RKO (cell line): ENCODE results near the gene IFRD2.
A peak's percentile ranks its signal among the peaks of the same experiment; 100 is the strongest.
"Not testable (repeated sequence)": the region's sequence is repeated elsewhere in the genome, so short reads cannot be mapped to it uniquely, and the experiment has no call there.

Experiments used
- DNase-seq: peaks from one replicate; pipeline ENCODE4 v3.0.0-alpha.2; 2016; ENCODE audit warnings: low spot score

IFRD2 gene

GRCh38 chr3:50324351-50325112 is 32.3 kb upstream of the IFRD2 start:
- peak; percentile 73 for DNase-seq

- DNase-seq, result no peak
These were observed 31.5 kb upstream of the IFRD2 start for GRCh38 chr3:50323614-50324199.

DNA sequence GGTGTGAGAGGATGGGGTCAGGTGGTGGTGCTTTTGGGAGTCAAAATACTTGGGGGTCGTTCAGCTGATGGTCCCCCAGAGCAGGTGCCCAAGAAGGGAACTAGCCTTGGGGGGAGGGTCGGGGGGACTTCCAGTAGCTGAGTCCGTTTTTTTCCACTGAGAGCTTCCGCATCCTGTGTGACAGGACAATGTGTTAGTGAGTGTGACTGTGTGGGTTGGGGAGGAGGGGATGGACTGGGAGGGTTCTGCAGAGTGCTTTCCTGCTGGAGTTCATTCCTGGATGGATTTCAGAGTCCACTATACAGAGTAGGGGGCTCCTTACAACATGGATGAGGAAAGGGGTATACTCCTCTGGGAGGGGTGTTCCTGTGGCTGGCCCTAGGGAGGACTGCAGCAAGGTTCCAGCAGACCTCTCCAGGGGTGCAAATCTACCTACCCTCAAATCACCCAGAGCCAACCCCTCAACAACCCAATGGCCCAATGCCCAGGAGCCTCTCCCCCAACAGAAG is 30.9 kb upstream of the IFRD2 start:
- no peak for DNase-seq

DNA sequence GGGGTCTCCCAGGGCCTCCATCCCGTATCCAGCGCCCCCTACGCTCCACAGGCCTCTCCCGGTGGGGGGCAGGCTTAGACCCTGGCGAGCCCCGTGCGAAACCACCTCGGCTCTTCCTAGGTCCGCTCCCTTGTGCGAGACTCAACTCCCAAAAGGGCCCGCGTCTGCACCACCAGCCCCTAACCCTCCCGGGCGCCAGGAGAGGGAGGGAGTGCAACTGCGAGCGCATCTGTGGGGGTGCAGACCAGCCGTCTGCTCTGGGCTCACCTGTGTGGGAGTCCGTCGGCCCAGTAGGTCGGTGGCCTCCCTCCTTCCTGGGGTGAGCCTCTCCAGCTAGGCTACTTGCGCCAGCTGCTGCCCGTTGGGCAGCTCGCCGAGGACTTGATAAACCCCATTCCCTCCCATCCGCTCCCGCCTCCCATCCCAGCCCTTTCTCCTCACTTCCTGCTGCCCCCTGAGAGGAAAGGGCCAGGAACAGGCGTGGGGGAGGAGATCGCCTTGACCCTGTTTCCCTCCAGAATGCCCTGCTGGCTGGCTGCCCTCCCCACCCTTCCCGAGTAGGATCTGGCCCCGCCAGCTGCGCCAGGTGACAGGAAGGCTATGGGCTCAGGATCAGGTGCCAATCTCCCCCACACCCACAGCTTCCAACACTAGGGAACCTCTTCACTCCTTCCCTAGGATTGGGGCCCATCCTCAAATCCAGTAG is 30.3 kb upstream of the IFRD2 start, which contains the start of gene HYAL2:
Gene HYAL2 (minus strand): TSS at position 360 of the 706 bp plus-strand sequence. CDS start 2,256 bp downstream, outside the sequence.
- DNase-seq, result no peak

GRCh38 chr3:50322115-50322385 is 29.8 kb upstream of the IFRD2 start:
- DNase-seq, result no peak

GRCh38 chr3:50321336-50322114 is 29.3 kb upstream of the IFRD2 start:
- peak; percentile 91 for DNase-seq

DNA sequence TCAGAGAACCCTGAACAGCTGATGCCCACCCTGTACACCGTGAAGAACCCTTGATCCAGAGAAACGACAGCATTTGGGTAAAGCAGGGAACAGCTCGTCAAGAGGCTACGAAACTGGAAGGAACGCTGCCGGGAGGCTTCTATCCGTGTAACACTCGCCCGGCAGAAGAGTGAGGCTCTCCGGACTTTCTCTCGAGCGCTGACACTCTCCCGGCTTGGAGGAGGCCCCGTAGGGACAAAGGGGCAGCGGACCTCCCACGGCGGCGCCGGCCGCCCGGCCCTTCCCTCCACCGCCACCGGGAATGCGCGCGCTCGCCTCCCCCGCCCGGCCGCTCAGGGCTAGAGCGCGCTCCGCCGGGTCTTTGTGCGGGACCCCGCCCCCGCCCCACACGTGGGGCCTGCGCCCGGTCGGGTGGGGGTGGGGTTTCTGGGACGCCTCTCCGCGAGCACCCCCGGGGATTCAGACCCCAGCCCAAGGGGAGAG is 28.7 kb upstream of the IFRD2 start:
- peak; percentile 68 for DNase-seq

DNA sequence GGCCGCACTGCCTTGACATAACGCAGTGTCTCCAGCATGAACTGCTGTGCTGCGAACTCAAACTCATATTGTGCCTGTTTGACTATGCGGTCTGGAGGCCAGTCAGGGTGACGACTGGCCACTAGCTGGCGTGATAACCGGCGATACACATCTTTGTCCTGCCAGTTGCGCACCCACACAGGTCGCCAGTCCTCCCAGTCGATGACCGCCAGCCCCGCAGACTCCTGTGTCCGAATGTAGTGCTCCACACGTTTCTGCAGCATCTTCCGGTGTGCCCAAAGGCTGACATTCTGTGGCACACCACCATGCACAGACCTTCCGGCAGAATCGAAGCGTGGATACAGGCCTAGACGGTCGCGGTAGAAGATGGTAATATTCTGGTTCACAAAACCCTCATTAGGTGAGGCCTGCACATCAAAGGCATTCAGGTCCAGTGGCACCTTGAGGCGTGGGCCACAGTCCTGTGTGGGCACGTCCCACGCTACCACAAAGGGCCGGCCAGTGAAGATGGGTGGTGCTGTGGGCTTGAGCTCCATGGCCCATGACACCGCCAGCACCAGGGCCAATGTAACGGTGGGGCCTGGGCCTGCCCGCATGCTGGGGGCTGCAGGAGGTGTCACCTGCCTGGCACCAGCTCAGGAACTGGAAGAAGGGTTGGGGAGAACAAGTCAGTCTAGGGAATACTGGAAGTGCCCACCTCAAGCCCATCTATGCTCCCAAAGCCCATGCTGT is 27.8 kb upstream of the IFRD2 start:
- no peak for DNase-seq

DNA sequence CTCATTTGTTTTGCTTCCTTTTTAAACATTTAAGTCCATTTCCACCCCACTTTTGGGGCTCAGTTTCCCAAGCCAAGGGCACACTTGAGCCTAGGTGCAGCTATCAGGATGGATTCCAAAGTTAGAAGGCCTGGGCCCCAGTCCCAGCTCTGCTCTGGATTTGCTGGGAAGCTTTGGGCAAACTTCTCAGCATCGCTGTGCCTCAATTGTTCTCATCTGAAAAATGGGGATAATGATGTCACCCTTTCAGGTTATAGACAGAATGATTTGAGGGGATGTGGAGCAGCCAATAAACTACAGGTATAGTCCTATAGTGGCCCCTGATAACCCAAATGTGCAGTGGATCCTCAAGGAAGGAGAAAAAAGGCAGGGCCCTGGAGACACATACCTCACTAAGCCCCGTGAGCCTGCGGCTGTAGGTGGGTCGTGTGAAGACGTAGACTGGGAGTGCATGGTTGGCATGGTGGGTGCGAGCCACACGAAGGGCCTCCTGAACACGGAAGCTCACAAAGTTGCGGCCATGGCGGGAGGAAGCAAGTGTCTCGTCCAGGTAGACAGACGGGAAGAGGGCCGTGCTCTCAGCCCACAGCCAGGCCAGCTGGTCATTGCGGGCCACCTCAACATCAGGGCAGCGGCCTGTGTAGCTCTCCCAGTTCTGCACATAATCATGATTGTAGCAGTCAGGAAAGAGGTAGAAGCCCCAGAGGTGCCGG is 27.1 kb upstream of the IFRD2 start:
- DNase-seq, result no peak

- DNase-seq, result no peak
These were observed 26.4 kb upstream of the IFRD2 start for GRCh38 chr3:50318615-50319014.

- no peak for DNase-seq
These were observed 25.9 kb upstream of the IFRD2 start for GRCh38 chr3:50318163-50318562.

GRCh38 chr3:50317300-50317699 is 25.1 kb upstream of the IFRD2 start:
- DNase-seq, result no peak

DNA sequence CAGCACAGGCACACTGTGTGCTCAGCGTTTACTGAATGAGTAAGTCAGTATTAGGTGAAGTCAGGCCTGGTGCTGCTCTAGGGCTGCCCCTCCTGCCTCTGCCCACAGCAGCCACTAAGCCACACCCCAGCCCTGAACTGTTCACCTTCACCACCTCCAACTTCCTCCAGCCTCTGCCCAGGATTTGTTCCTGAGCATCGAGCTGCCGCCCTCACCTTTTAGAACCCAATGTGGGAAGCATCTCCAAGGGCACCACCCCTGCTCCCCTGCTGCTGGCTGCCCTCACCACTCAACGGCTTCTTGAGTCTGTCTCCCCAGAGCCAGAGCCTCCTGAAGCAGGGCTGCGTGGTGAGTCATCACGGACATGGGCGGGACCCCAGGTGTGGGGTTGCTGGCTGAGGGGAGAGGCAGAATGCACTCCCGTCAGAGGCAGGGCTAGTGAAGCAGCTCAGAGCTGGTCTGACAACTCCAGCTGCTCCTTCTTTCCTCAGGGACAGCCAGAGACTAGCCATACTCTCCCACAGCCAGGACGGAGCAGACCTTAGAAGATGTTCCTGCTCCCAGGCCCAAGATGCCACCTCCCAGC is 24.5 kb upstream of the IFRD2 start:
- no peak for DNase-seq

GRCh38 chr3:50314816-50315215 is 22.6 kb upstream of the IFRD2 start:
- DNase-seq, result no peak

DNA sequence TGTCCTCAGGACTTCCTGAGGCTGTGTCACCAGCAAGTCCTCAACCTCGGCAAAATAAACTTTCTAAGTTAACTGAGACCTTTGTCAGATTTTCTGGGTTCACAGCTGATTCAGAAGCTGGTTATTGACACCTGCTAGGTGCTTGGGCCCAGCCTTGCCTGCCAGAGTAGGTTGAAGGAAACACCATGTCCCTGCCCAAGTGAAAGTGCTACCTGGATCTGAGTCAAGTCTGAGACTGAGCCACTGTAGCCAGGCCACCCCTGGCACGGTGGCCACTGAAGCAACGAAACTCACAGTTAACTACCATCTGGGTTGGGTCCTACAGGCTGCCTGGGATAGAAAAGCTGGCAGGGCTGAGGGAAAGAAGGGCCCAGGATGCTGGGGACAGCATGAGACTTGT is 22.1 kb upstream of the IFRD2 start:
- DNase-seq, result no peak

GRCh38 chr3:50312041-50312440 is 19.8 kb upstream of the IFRD2 start:
- DNase-seq, result not testable (repeated sequence)

DNA sequence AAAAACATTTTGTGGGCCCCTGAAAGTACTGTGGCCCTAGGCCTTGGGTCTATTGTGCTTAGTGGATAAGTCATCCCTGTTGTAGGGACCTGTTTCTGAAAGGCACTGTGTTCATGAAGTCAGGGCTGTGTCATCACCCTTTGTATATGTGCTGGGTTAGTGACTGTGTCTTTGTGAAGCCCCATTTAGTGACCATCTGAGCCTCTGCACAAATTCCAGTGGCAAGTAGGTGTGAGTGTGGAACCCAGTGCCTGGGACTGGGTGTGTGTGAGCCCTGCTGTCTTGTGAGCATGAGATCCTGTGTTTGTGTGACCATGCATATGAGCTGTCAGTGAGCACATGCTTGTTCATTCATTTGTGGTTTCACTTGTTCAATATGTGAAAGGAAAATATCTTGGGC is 12.4 kb upstream of the IFRD2 start:
- DNase-seq, result peak; percentile 54

- no peak for DNase-seq
These were observed 11.0 kb upstream of the IFRD2 start, which contains the start of gene HYAL1 for GRCh38 chr3:50303013-50303815. HYAL1 (minus strand) TSS chr3:50303574; CDS start chr3:50302956, 618 bp downstream.
